Measurements from ENCODE around the gene ST6GALNAC2.

Gene ST6GALNAC2

GRCh38 chr17:76578376-76578775, 7.3 kb downstream of the ST6GALNAC2 start:
- no peak overlapping the region for H3K4me3 ChIP-seq (ENCODE audit: low read depth, low read length)
- DNase-seq (ENCODE audit: low read depth, low spot score): no peak
- in situ Hi-C loops (cut with HindIII; ENCODE audit: low sequenced_read_pairs): no loop called here
- no peak for TF ChIP-seq CTCF (IDR thresholded peaks at IDR 0.05; ENCODE audit: low read depth, low read length)

GRCh38 chr17:76577876-76578275, 7.8 kb downstream of the ST6GALNAC2 start:
- no peak overlapping the region for H3K4me3 ChIP-seq (ENCODE audit: low read depth, low read length)
- TF ChIP-seq CTCF (IDR thresholded peaks at IDR 0.05; ENCODE audit: low read depth, low read length): no peak
- in situ Hi-C loops (cut with HindIII; ENCODE audit: low sequenced_read_pairs): no loop called here
- no peak for DNase-seq (ENCODE audit: low read depth, low spot score)

- no peak for TF ChIP-seq CTCF (IDR thresholded peaks at IDR 0.05; ENCODE audit: low read depth, low read length)
- DNase-seq (ENCODE audit: low read depth, low spot score): no peak
- no peak overlapping the region for H3K4me3 ChIP-seq (ENCODE audit: low read depth, low read length)
These were observed 9.5 kb downstream of the ST6GALNAC2 start for GRCh38 chr17:76576189-76576588.

GRCh38 chr17:76575570-76575969, 10.1 kb downstream of the ST6GALNAC2 start:
- TF ChIP-seq CTCF (IDR thresholded peaks at IDR 0.05; ENCODE audit: low read depth, low read length): no peak
- DNase-seq (ENCODE audit: low read depth, low spot score): no peak
- in situ Hi-C loops (cut with HindIII; ENCODE audit: low sequenced_read_pairs): no loop called here
- H3K4me3 ChIP-seq (ENCODE audit: low read depth, low read length): no peak overlapping the region

More at GRCh38 chr17:76576189-76576588, 9.5 kb downstream of the ST6GALNAC2 start:
- in situ Hi-C loops (cut with HindIII; ENCODE audit: low sequenced_read_pairs): no loop called here

- in situ Hi-C loops (cut with HindIII; ENCODE audit: low sequenced_read_pairs): no loop called here
- H3K4me3 ChIP-seq (ENCODE audit: low read depth, low read length): no peak overlapping the region
- no peak for TF ChIP-seq CTCF (IDR thresholded peaks at IDR 0.05; ENCODE audit: low read depth, low read length)
- DNase-seq (ENCODE audit: low read depth, low spot score): no peak
These were observed 11.5 kb downstream of the ST6GALNAC2 start for GRCh38 chr17:76574166-76574565.

- H3K4me3 ChIP-seq (ENCODE audit: low read depth, low read length): no peak overlapping the region
- in situ Hi-C loops (cut with HindIII; ENCODE audit: low sequenced_read_pairs): no loop called here
- DNase-seq (ENCODE audit: low read depth, low spot score): no peak
- no peak for TF ChIP-seq CTCF (IDR thresholded peaks at IDR 0.05; ENCODE audit: low read depth, low read length)
These were observed 12.6 kb downstream of the ST6GALNAC2 start for GRCh38 chr17:76573096-76573495.

All from astrocyte of the spinal cord (primary cell).